IPS-NIHi7 (cell line): ENCODE measurements around the gene WASF2.

Source experiments
- DNase-seq: peaks from one replicate; pipeline ENCODE4 v3.0.0; 2012; ENCODE audit warnings: mixed read lengths; ENCODE audit errors: extremely low spot score

Gene WASF2

DNA sequence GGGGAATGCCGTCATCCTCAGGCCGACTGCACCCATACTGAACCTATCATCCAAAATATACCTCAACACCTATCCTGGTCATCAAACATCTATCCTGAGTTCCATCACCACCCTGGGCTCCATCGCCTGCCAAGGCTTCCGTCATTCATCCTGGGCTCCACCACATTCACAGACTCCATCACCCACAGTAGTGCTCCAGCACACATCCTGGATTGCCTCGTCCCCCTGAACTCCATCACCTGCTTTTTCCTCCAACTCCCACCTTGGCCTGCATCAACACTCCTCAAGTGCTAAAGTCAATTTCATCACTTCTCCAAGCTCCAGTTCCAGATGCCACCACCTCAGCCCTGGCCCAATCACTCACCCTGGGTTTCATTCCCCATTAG, 131.0 kb downstream of the WASF2 start:
- DNase-seq: no peak

DNA sequence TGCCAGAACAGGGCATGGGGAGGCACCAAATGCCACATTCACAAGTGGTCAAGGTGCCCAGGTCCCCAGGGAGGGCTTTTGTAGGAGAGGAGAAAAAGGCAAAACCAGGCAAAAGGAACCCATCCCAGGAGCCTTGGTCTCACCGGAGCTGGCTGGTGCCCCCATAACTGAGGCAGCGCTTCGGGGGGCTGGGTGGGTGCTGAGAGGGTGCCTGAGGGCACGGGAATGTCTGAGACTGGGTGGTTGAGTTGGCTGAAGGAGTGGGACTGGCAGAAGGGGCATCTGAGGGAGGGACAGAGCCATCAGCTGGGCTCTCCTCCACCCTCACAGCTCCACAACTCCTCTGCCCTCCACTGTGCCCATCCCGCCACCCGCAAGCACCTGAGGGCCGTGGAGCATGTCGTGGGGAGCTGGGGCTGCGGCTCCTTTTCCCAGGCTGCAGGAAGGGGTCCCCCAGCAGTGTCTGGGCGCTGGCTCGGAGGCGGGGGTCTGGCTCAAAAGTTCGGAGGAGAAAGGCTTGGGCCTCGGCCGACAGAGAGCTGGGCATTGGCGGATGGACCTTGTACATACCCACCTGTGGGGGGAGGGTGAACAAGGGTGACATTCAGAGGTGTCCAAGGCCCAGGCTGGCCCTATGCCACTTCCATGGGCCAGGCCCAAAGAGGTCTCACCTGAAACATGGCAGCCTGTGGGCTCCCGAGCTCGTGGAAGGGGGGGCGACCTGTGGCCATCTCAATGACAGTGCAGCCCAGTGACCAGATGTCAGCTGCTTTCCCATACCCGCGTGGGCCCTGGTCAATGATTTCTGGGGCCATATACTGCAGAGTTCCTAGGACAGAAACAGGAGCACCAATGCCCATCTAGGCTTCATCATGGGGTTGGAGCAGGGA, 131.7 kb downstream of the WASF2 start:
- no peak for DNase-seq

DNA sequence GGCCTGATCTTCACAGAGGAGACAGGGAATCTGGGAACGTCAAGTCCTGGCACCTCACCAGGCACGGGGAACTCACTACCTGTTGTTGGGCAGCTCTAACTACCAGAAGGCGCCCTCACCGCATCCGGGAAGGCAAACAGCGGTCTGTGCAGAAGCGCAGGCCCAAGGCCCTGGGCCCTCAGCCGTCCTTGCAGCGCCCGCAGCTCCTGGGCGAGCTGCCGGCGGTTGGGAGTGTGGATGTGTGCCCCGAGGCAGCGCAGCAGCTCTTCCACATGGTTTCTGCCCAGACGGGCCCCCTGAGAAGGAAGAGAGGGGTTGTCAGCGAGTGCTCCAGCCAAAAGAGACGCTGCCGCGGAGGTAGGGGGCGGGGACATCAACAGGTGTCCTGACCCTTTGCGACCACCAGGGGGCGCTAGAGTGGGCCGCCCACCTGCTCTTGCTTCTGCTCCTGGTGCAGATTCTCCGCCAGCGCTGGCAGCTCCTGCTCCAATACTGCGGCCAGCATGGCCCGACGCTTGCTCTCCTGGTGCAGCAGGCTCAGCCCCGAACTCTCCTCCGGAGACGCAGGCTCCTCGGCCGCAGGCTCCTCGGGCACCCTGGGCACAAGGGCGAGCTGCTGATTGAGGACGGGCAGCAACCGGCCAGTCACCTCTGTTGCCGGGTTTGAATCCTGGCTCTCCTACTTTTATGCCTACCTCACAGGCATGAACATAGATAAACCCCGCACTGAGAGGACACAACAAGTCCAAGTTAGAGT, 132.5 kb downstream of the WASF2 start:
- peak; percentile 90 for DNase-seq

DNA sequence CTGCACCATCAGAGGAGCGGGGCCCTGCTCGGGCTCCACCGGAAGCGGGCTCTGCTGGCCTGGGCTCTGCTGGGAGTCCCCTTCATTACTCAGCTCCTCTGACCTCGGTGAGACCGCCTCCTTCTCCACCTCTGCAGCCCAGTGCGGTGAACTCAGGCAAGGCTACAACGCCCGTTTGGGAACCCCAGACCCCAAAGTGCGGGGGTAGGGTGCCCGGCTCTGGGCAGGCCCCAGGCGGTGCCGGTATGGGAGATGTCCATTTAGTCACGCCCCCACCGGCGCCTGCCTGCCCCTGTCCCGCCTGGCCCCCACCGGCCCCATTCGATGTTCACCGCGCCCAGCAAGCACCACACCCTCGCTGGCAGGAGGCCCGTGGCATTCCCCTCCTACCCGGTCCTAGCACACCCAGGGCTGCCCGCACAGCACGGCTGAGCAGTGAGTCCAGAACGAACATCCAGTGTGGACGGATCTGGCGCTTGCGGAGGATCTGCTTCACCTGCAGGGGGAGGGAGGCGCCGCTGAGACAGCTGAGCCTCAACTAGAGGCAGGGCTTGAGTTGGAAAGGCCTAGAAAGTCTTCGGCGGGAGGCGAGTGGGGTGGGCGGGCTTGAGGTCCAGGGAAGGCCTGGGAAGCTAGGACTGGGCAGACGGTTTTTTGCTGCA, 133.2 kb downstream of the WASF2 start:
- DNase-seq: no peak

DNA sequence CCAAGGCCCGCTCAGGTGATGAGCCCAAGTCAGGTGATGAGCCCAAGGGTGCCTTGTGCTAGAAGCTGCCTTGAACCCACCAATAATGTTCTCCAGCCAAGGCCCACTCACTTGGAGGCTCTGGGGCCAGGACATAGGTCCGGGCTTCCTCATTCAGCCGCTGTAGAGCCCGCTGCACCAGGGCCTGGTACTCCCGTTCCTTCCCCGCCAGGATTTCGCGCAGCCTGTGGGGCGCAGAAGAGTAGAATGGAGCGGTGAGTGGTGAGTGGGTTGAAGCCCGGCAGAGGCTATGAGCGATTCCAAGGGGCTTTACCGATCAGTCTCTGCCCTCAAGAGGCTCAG, 133.7 kb downstream of the WASF2 start:
- no peak for DNase-seq

DNA sequence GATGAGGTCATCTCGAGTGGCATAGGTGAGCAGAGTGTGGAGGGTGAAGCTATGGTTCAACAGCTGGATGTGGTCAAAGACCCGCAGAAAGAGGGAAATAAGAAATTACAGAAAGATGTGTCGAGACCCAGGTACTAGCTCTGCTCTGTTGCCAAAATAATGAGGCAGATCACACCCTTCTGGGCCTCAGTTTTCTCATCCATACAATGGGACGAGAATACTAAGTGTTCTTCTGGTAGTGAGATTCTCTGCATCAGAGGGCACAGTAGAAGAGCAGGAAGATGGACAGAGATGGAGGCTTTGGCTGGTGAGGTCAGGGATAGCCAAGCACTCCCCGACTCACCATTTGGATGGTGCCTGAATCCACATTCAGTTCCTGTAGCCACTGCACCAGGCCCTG, 134.3 kb downstream of the WASF2 start:
- DNase-seq: no peak
